Measurements from ENCODE around the gene SGSM1. TPM values are rescaled to one million over a fixed set of nuclear protein-coding genes. Genes with fewer than 3 reads are reported as not detected.

Gene SGSM1
- total RNA-seq, 1 experiment from 2014 or later = 4.3 TPM

DNA sequence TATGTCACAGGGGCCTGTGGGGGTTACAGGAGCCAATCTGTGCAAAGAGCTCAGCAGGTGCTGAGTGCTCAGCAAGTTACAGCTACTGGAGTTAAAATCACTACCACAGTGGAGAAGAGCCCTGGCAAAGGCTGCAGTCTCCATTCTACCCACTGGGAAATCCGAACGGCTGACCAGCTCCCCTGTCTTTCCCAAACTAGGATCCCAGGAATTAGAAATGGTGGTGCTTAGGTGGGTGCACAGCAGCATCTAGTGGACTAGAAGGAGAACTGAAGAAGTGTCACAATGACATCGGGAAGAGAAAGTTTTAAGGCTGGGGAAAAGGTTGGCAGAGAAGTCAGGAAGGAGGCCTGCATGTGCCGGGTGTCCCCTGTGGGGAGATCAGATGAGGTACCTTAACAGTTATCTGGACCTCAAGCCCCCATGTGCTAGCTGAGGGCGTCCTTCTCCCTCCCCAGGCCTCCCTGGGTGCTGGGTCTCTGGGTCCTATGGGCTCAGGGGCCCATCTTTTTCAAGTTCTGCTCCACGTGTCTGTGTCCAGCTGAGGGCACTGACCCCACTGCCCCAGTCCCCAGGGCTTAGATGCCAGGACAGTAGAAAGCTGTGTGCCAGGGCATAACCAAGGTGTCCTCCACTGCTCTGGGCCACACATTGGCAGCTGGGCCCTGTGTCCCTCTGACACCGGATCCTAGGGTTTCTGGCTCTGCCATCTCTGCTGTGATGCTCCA lies 33.4 kb upstream of the SGSM1 start:
- Histone ChIP-seq H4K5ac (ENCODE audit: insufficient read length, low read depth, low read length) (no peak overlapping the region), H4K91ac (ENCODE audit: insufficient read length, low read depth, low read length) (no peak overlapping the region), H2AK5ac (ENCODE audit: insufficient read length, low read length) (no peak overlapping the region), H3K4ac (ENCODE audit: low read depth, low read length) (no peak overlapping the region), H3K9me3 (ENCODE audit: control insufficient read depth, low read depth, low read length) (no peaks in the 10 kb centered on the region), H3K9ac (ENCODE audit: extremely low read depth, insufficient read length, low read length) (no peak overlapping the region), H2BK15ac (ENCODE audit: low read depth, low read length) (no peak overlapping the region), H3K4me2 (ENCODE audit: insufficient read depth, insufficient read length, low read length) (no peak overlapping the region), H2BK12ac (ENCODE audit: insufficient read length, low read depth, low read length) (no peak overlapping the region), H3K79me1 (ENCODE audit: insufficient read depth, low read depth, low read length, poor library complexity, severe bottlenecking) (no peaks in the 10 kb centered on the region), H4K20me1 (ENCODE audit: control insufficient read depth, insufficient read depth, insufficient read length) (no peaks in the 10 kb centered on the region), H3T11ph (ENCODE audit: low read length) (no peak overlapping the region), H3K27me3 (ENCODE audit: insufficient read depth, low read length) (no peaks in the 10 kb centered on the region), H3K18ac (ENCODE audit: insufficient read length, low read depth, low read length) (no peak overlapping the region), H3K23ac (ENCODE audit: insufficient read length, low read depth, low read length) (no peak overlapping the region), H3K14ac (ENCODE audit: insufficient read depth, low read length) (no peak overlapping the region), H3K79me2 (ENCODE audit: insufficient read depth, low read length) (no peaks in the 10 kb centered on the region), H2BK120ac (ENCODE audit: low read depth, low read length, poor library complexity, severe bottlenecking) (no peak overlapping the region), H3K56ac (ENCODE audit: insufficient read length, low read depth, low read length) (no peak overlapping the region), H3K23me2 (ENCODE audit: insufficient read length, low read depth, low read length, poor library complexity, severe bottlenecking) (no peaks in the 10 kb centered on the region), H2AFZ (ENCODE audit: low read length) (no peak overlapping the region), H2BK5ac (ENCODE audit: insufficient read length, low read length) (no peak overlapping the region), H2BK20ac (ENCODE audit: low read depth, low read length, poor library complexity, severe bottlenecking) (no peak overlapping the region), H3K27ac (ENCODE audit: insufficient read length, low read depth, low read length) (no peak overlapping the region), H3K4me1 (ENCODE audit: insufficient read depth, low read length) (peaks cover 4% of the 10 kb centered on the region; the same call in 1 of the 2 replicates), H4K8ac (replicated peaks; ENCODE audit: insufficient read length, low read depth, low read length) (no peak overlapping the region)
- H3K27me3 Mint-ChIP-seq (ENCODE audit: low read depth) = no peaks in the 10 kb centered on the region
- TF ChIP-seq, protein P1, sequence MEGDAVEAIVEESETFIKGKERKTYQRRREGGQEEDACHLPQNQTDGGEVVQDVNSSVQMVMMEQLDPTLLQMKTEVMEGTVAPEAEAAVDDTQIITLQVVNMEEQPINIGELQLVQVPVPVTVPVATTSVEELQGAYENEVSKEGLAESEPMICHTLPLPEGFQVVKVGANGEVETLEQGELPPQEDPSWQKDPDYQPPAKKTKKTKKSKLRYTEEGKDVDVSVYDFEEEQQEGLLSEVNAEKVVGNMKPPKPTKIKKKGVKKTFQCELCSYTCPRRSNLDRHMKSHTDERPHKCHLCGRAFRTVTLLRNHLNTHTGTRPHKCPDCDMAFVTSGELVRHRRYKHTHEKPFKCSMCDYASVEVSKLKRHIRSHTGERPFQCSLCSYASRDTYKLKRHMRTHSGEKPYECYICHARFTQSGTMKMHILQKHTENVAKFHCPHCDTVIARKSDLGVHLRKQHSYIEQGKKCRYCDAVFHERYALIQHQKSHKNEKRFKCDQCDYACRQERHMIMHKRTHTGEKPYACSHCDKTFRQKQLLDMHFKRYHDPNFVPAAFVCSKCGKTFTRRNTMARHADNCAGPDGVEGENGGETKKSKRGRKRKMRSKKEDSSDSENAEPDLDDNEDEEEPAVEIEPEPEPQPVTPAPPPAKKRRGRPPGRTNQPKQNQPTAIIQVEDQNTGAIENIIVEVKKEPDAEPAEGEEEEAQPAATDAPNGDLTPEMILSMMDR (conservative IDR thresholded peaks at IDR 0.05) = peak; percentile 82
- H3K4me3 Mint-ChIP-seq = no peak overlapping the region
- no peak overlapping the region for H3K27ac Mint-ChIP-seq
- H3K9me3 Mint-ChIP-seq = no peaks in the 10 kb centered on the region
- no peaks in the 10 kb centered on the region for H3K36me3 Mint-ChIP-seq (ENCODE audit: insufficient read depth in 1 of 3, low read depth in 3 of 3)
- H3K4me1 Mint-ChIP-seq = peaks cover 8 to 9% of the 10 kb centered on the region in 2 experiments
- WGBS (ENCODE audit: extremely low coverage, insufficient read length, low lambda C conversion rate) = no CpG with 5 or more reads among the region's 7 CpGs
- peak; percentile 79 for DNase-seq
